Left ventricle myocardium inferior (tissue), 1 donor: ENCODE measurements around the gene CORO6. TPM values are rescaled to one million over a fixed set of nuclear protein-coding genes. Genes with fewer than 3 reads are reported as not detected.

Experiments used
- DNase-seq: peaks from one replicate; pipeline ENCODE4 v3.0.0-alpha.2; 2020
- H3K27ac ChIP-seq: fragments of 200-600 bp; replicated peaks from 2 replicates; pipeline ENCODE4 v1.8.0; 2021
- H3K27me3 ChIP-seq: fragments of 200-600 bp; 2 replicates; pipeline ENCODE4 v1.8.0; 2021; ENCODE audit warnings: low read depth
- H3K36me3 ChIP-seq: fragments of 200-600 bp; 2 replicates; pipeline ENCODE4 v1.8.0; 2021
- H3K4me1 ChIP-seq: fragments of 200-600 bp; 2 replicates; pipeline ENCODE4 v1.8.0; 2021
- H3K4me3 ChIP-seq: fragments of 200-600 bp; 2 replicates; pipeline ENCODE4 v1.8.0; 2021; ENCODE audit warnings: mild to moderate bottlenecking, moderate library complexity
- H3K9me3 ChIP-seq: fragments of 200-600 bp; replicated peaks from 2 replicates; pipeline ENCODE4 v1.8.0; 2021
- intact Hi-C: fragments of 100-400 bp; cut with micrococcal nuclease; formaldehyde crosslinking; loops from one replicate; pipeline ENCODE4 v1.11.0; 2022
- total RNA-seq: library from RNA; stranded (reverse); fragmentation: NEBNext Ultra II Directional; extraction: Animal tissue kit (Norgen Biotek cat#: 25700); gene quantifications from one replicate; pipeline ENCODE4 v1.2.1, GENCODE V29; 2021
- TF ChIP-seq, protein P1 (sequence below): fragments of 200-600 bp; IDR thresholded peaks from 2 replicates; pipeline ENCODE4 v1.8.0; 2021; ENCODE audit warnings: antibody characterized with exemption, mild to moderate bottlenecking, borderline replicate concordance
- donor health status: DM: no; HTN: yes; CAD: no; lungs with severe emphysema.

The CORO6 gene
- total RNA-seq, 1 donor from 2014 or later: 101 TPM

- intact Hi-C loops: no loop called here
- peak overlapping the region; percentile 77 for H3K27ac ChIP-seq
- no peak for DNase-seq
Observed at GRCh38 chr17:29616300-29617048, 6.2 kb downstream of the CORO6 start.

DNA sequence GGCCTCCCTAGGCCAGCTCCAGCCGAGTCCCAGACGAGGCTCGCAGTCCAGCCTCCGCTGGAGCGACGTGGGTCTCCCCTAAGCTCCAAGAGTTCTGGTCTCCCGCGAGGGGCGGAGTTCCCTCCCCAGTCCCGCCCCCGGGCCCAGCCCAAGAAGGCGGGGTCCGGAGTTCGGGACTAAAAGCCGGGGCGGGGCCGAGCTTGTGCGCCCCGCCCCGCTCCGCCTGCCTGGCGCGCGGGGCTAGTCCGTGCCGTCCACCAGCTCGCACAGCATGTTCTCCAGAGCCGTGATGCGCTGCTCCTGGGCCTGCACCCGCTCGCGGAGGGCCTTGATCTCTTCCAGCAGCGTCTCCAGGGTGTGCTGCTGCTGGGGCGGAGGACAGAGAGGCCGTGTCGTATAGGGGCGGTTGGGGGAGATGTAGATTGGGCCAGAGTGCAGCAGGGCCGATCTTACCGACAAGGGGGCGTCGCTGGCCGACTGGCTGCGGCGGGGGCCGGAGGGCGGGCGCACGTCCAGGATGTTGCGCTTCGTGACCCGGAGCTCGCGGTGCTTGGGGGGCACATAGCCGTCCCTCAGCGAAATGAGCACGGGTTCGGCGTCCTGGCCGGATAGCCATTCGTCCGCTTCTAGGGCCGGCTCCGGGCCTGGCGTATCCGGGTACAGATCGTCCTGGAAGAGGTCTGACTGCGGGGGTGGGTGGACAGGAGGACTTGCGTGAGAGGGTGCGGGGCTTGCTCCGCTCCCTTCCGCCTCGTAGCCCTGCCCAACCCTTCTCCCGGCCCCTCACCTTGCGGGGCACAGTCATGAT, 7.0 kb downstream of the CORO6 start:
- H3K27me3 ChIP-seq: no peaks in the 10 kb centered on the region
- H3K27ac ChIP-seq: peak overlapping the region; percentile 77
- no peaks in the 10 kb centered on the region for H3K36me3 ChIP-seq
- H3K9me3 ChIP-seq: no peaks in the 10 kb centered on the region
- intact Hi-C loops: no loop called here
- peak overlapping the region; percentile 63 for H3K4me3 ChIP-seq
- H3K4me1 ChIP-seq: peaks cover 80% of the 10 kb centered on the region
- TF ChIP-seq, protein P1, sequence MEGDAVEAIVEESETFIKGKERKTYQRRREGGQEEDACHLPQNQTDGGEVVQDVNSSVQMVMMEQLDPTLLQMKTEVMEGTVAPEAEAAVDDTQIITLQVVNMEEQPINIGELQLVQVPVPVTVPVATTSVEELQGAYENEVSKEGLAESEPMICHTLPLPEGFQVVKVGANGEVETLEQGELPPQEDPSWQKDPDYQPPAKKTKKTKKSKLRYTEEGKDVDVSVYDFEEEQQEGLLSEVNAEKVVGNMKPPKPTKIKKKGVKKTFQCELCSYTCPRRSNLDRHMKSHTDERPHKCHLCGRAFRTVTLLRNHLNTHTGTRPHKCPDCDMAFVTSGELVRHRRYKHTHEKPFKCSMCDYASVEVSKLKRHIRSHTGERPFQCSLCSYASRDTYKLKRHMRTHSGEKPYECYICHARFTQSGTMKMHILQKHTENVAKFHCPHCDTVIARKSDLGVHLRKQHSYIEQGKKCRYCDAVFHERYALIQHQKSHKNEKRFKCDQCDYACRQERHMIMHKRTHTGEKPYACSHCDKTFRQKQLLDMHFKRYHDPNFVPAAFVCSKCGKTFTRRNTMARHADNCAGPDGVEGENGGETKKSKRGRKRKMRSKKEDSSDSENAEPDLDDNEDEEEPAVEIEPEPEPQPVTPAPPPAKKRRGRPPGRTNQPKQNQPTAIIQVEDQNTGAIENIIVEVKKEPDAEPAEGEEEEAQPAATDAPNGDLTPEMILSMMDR: no peak
- DNase-seq: peak; percentile 87

More at GRCh38 chr17:29616300-29617048, 6.2 kb downstream of the CORO6 start:
- Histone ChIP-seq H3K27me3 (no peaks in the 10 kb centered on the region), H3K9me3 (no peaks in the 10 kb centered on the region), H3K36me3 (no peaks in the 10 kb centered on the region), H3K4me3 (peak overlapping the region; percentile 63), H3K4me1 (peaks cover 88% of the 10 kb centered on the region)
- TF ChIP-seq, protein P1: no peak

DNA sequence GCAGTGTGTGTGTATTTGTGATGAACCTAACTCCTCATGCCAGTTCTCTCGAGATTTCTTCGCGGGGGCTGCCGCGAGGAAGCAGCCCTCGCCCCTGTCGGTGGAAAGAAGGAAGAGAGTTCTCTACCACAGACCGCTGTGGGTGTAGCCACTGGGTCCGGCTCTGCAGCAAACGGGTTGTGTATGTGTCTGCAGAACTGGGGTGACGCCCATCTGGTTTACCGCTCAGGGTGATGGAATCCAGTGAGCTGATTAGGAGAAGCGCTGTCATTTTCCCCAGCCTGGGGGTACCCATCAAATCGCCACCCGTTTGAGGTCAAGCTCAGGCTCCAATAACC, 7.7 kb downstream of the CORO6 start:
- intact Hi-C loops: no loop called here
- no peaks in the 10 kb centered on the region for H3K9me3 ChIP-seq
- peak overlapping the region; percentile 63 for H3K4me3 ChIP-seq
- no peak for DNase-seq
- peak overlapping the region; percentile 77 for H3K27ac ChIP-seq
- TF ChIP-seq, protein P1: no peak
- H3K36me3 ChIP-seq: no peaks in the 10 kb centered on the region
- H3K4me1 ChIP-seq: peaks cover 73% of the 10 kb centered on the region
- no peaks in the 10 kb centered on the region for H3K27me3 ChIP-seq

DNA sequence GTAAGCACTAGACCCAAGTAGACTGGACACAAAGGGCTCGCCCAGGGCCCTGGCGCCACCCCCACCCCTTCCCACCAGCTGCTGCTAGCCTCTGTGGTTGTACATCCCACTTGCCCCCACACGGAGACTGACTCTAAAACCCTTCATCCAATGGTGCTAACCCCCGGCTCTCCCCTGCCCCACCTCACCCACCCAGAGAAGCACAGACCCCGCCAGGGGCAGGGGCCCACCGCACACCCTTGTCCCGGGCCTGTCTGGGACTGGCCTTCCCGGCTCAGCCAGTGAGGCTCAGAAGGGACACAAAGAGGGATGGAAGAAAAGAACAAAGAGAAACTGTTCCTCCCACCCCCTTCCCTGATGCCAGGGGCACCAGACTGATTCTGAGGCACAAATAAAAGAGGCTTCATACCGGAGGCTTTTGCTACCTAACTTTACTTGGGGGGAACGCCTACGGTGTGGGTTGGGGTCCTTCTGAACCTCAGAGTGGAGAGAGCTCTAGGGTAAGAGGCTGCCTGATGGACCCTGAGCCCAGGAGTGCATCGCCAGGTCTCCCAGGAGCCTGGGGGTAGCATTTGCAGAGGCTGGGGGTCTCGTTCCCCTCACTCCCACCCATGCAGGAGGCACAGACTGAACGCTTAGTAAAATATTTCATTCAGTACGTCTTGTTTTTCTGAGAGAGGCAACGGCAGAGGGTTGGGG, 8.2 kb downstream of the CORO6 start:
- no peaks in the 10 kb centered on the region for H3K27me3 ChIP-seq
- TF ChIP-seq, protein P1: no peak
- peak overlapping the region; percentile 77 for H3K27ac ChIP-seq
- peak overlapping the region; percentile 63 for H3K4me3 ChIP-seq
- intact Hi-C loops: no loop called here
- no peak for DNase-seq
- no peaks in the 10 kb centered on the region for H3K36me3 ChIP-seq
- peaks cover 68% of the 10 kb centered on the region for H3K4me1 ChIP-seq
- no peaks in the 10 kb centered on the region for H3K9me3 ChIP-seq

- DNase-seq: no peak
- Histone ChIP-seq H3K27me3 (no peaks in the 10 kb centered on the region), H3K4me1 (peaks cover 61% of the 10 kb centered on the region), H3K9me3 (no peaks in the 10 kb centered on the region), H3K27ac (peak overlapping the region; percentile 67), H3K4me3 (peak overlapping the region; percentile 63), H3K36me3 (no peaks in the 10 kb centered on the region)
- TF ChIP-seq, protein P1: no peak
- intact Hi-C loops: no loop called here
Observed at GRCh38 chr17:29613856-29614255, 8.9 kb downstream of the CORO6 start.
